GM19025 (cell line): ENCODE results near the gene ABCB1.

Experiments
- ATAC-seq: cut with Tn5 transposase; IDR thresholded peaks from one replicate; pipeline ENCODE4 v1.9.1; 2021; ENCODE audit warnings: mild to moderate bottlenecking, low read depth, moderate library complexity; ENCODE audit not compliant: unreplicated experiment

ABCB1 gene

GRCh38 chr7:87600130-87601124 is at the start of gene ABCB1:
Gene ABCB1 (minus strand): TSS chr7:87600884. CDS start chr7:87600184, 700 bp downstream.
- ATAC-seq, result peak; percentile 47

- no peak for ATAC-seq
Measured at GRCh38 chr7:87648316-87648715, 47.6 kb upstream of the ABCB1 start.

GRCh38 chr7:87645446-87645845 is 44.8 kb upstream of the ABCB1 start:
- no peak for ATAC-seq

GRCh38 chr7:87635921-87636320 is 35.2 kb upstream of the ABCB1 start:
- no peak for ATAC-seq

- ATAC-seq, result no peak
Measured at GRCh38 chr7:87628780-87629569, 28.3 kb upstream of the ABCB1 start.

- peak; percentile 10 for ATAC-seq
Measured at GRCh38 chr7:87627634-87627994, 26.9 kb upstream of the ABCB1 start.

- ATAC-seq, result no peak
Measured at GRCh38 chr7:87625101-87625500, 24.4 kb upstream of the ABCB1 start.

GRCh38 chr7:87624628-87625027 is 23.9 kb upstream of the ABCB1 start:
- no peak for ATAC-seq

GRCh38 chr7:87615197-87615596 is 14.5 kb upstream of the ABCB1 start:
- ATAC-seq, result no peak

- ATAC-seq, result no peak
Measured at GRCh38 chr7:87609916-87610315, 9.2 kb upstream of the ABCB1 start.

- ATAC-seq, result no peak
Measured at GRCh38 chr7:87608431-87608830, 7.7 kb upstream of the ABCB1 start.

- ATAC-seq, result no peak
Measured at GRCh38 chr7:87604264-87604663, 3.6 kb upstream of the ABCB1 start.

GRCh38 chr7:87599336-87599735 is 1.3 kb downstream of the ABCB1 start:
- peak; percentile 93 for ATAC-seq

- ATAC-seq, result no peak
Measured at GRCh38 chr7:87598234-87599009, 2.3 kb downstream of the ABCB1 start.

- ATAC-seq, result no peak
Measured at GRCh38 chr7:87596696-87597095, 4.0 kb downstream of the ABCB1 start.

- ATAC-seq, result no peak
Measured at GRCh38 chr7:87596136-87596535, 4.5 kb downstream of the ABCB1 start.

GRCh38 chr7:87592300-87592699 is 8.4 kb downstream of the ABCB1 start:
- ATAC-seq, result no peak

- ATAC-seq, result no peak
Measured at GRCh38 chr7:87591211-87591610, 9.5 kb downstream of the ABCB1 start.

GRCh38 chr7:87590578-87590977 is 10.1 kb downstream of the ABCB1 start:
- no peak for ATAC-seq

GRCh38 chr7:87589631-87590030 is 11.1 kb downstream of the ABCB1 start:
- no peak for ATAC-seq

- ATAC-seq, result no peak
Measured at GRCh38 chr7:87581723-87582122, 19.0 kb downstream of the ABCB1 start.
